K562 (cell line): Measurements from ENCODE around the gene TNFAIP8L1. TPM values are rescaled to one million over a fixed set of nuclear protein-coding genes. Genes with fewer than 3 reads are reported as not detected.
A peak's percentile ranks its signal among the peaks of the same experiment; 100 is the strongest.

Source experiments
- ELF1 ChIP-seq: fragments of 200-800 bp; sonication (Bioruptor generic); IDR thresholded peaks from 2 replicates; pipeline ENCODE4 v1.6.1; 2016; ENCODE audit warnings: missing genetic modification characterization, missing compliant biosample characterization
- FOXK2 ChIP-seq, 2 experiments: fragments of 450-650 bp; IDR thresholded peaks in 1 of 2; conservative IDR thresholded peaks in 1 of 2; 2 replicates each; pipeline ENCODE4 v1.6.1; 2016; ENCODE audit warnings: low read depth in 2 of 2, mild to moderate bottlenecking in 1 of 2
- GATAD2A ChIP-seq: fragments of 450-650 bp; IDR thresholded peaks from 2 replicates; pipeline ENCODE4 v1.6.1; 2017
- KLF13 ChIP-seq: fragments of 450-650 bp; IDR thresholded peaks from 2 replicates; pipeline ENCODE4 v1.6.1; 2016; ENCODE audit warnings: missing genetic modification characterization, low read depth, mild to moderate bottlenecking, missing compliant biosample characterization, moderate library complexity, borderline replicate concordance
- MCM3 ChIP-seq: fragments of 450-650 bp; IDR thresholded peaks from 2 replicates; pipeline ENCODE4 v1.6.1; 2016
- PCBP2 ChIP-seq: fragments of 200-400 bp; formaldehyde crosslinking; IDR thresholded peaks from 2 replicates; pipeline ENCODE4 v1.6.1; 2018; ENCODE audit warnings: low read length, low read depth, mild to moderate bottlenecking, moderate library complexity; ENCODE audit not compliant: poor library complexity, severe bottlenecking
- ZBTB49 ChIP-seq: sonication (generic); formaldehyde crosslinking; IDR thresholded peaks from 2 replicates; pipeline ENCODE4 v1.8.0; 2022; ENCODE audit warnings: missing genetic modification reagents, mild to moderate bottlenecking, borderline replicate concordance
- polyA plus RNA-seq, 8 experiments: library from polyadenylated mRNA; depleted of rRNA in 4 of 8; stranded (reverse) in 5 of 8; unstranded in 3 of 8; fragments of >200 nt; fragmentation: Nextera tagmentation in 2 of 8; fragmentation: Illumina TruSeq in 1 of 8; extraction: Ambion mirVana in 2 of 8; extraction: Trizol in 1 of 8; gene quantifications; 2 replicates each; pipeline versions ENCODE4 v1.2.1 to v1.2.3, GENCODE V29; 2011 to 2014; ENCODE audit warnings: inconsistent platforms in 1 of 8, missing spikeins in 1 of 8
- total RNA-seq, 7 experiments: library from RNA; depleted of rRNA in 6 of 7; stranded (reverse); fragments of >200 nt in 6 of 7; fragmentation: Illumina TruSeq in 2 of 7; extraction: Trizol in 2 of 7; gene quantifications; 2 replicates each; pipeline versions ENCODE4 v1.2.1 to v1.2.3, GENCODE V29; 2011 to 2021; ENCODE audit warnings: low replicate concordance in 1 of 7
- TF ChIP-seq, protein P1 (sequence below), 2 experiments: fragments of 450-650 bp in 1 of 2; sonication (generic) in 1 of 2; formaldehyde crosslinking in 1 of 2; IDR thresholded peaks; 2 replicates each; pipeline versions ENCODE4 v1.7.1 to v1.9.0; 2016 to 2022; ENCODE audit warnings: inconsistent platforms in 1 of 2, mild to moderate bottlenecking in 1 of 2, missing genetic modification reagents in 1 of 2
- TF ChIP-seq, protein P2 (sequence below): IDR thresholded peaks from 2 replicates; pipeline ENCODE4 v1.6.1; 2011; ENCODE audit warnings: borderline replicate concordance, low read depth, mild to moderate bottlenecking, moderate library complexity, low read length; ENCODE audit not compliant: insufficient read depth, poor library complexity, severe bottlenecking
- TF ChIP-seq, protein P3 (sequence below): fragments of 450-650 bp; formaldehyde crosslinking; IDR thresholded peaks from 2 replicates; pipeline ENCODE4 v1.4.0; 2020; ENCODE audit warnings: mild to moderate bottlenecking

TNFAIP8L1 gene
- total and polyA plus RNA-seq, 9 of the 15 experiments (the other 6 are each of a cell fraction or from before 2014, with no cell fraction given): 0.69 to 9.3 (median 4.9) TPM

GRCh38 chr19:4589579-4590410 lies 49.5 kb upstream of the TNFAIP8L1 start (continued):
- TF ChIP-seq, protein P1, sequence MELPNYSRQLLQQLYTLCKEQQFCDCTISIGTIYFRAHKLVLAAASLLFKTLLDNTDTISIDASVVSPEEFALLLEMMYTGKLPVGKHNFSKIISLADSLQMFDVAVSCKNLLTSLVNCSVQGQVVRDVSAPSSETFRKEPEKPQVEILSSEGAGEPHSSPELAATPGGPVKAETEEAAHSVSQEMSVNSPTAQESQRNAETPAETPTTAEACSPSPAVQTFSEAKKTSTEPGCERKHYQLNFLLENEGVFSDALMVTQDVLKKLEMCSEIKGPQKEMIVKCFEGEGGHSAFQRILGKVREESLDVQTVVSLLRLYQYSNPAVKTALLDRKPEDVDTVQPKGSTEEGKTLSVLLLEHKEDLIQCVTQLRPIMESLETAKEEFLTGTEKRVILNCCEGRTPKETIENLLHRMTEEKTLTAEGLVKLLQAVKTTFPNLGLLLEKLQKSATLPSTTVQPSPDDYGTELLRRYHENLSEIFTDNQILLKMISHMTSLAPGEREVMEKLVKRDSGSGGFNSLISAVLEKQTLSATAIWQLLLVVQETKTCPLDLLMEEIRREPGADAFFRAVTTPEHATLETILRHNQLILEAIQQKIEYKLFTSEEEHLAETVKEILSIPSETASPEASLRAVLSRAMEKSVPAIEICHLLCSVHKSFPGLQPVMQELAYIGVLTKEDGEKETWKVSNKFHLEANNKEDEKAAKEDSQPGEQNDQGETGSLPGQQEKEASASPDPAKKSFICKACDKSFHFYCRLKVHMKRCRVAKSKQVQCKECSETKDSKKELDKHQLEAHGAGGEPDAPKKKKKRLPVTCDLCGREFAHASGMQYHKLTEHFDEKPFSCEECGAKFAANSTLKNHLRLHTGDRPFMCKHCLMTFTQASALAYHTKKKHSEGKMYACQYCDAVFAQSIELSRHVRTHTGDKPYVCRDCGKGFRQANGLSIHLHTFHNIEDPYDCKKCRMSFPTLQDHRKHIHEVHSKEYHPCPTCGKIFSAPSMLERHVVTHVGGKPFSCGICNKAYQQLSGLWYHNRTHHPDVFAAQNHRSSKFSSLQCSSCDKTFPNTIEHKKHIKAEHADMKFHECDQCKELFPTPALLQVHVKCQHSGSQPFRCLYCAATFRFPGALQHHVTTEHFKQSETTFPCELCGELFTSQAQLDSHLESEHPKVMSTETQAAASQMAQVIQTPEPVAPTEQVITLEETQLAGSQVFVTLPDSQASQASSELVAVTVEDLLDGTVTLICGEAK (IDR thresholded peaks at IDR 0.05): 0 out of 2 replicates have a peak, but pooled peaks have one; percentile 45
- TF ChIP-seq, protein P1 (CRISPR knock-in tag; IDR thresholded peaks at IDR 0.05): no peak
- no peak for TF ChIP-seq GATAD2A
- no peak for TF ChIP-seq PCBP2
- no peak for TF ChIP-seq MCM3
- 0 out of 2 replicates have a peak, but pooled peaks have one; percentile 17 for TF ChIP-seq ELF1 (tag)
- TF ChIP-seq FOXK2 (conservative IDR thresholded peaks at IDR 0.05 in 1 of 2, IDR thresholded peaks at IDR 0.05 in 1 of 2; ENCODE audit: low read depth in 2 of 2): 0 out of 4 replicates have a peak, but pooled peaks of 1 of the 2 experiments have one; percentile 41
- TF ChIP-seq, protein P2, sequence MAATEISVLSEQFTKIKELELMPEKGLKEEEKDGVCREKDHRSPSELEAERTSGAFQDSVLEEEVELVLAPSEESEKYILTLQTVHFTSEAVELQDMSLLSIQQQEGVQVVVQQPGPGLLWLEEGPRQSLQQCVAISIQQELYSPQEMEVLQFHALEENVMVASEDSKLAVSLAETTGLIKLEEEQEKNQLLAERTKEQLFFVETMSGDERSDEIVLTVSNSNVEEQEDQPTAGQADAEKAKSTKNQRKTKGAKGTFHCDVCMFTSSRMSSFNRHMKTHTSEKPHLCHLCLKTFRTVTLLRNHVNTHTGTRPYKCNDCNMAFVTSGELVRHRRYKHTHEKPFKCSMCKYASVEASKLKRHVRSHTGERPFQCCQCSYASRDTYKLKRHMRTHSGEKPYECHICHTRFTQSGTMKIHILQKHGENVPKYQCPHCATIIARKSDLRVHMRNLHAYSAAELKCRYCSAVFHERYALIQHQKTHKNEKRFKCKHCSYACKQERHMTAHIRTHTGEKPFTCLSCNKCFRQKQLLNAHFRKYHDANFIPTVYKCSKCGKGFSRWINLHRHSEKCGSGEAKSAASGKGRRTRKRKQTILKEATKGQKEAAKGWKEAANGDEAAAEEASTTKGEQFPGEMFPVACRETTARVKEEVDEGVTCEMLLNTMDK: peak; percentile 90
- no peak for TF ChIP-seq KLF13 (tag)
- TF ChIP-seq, protein P3, sequence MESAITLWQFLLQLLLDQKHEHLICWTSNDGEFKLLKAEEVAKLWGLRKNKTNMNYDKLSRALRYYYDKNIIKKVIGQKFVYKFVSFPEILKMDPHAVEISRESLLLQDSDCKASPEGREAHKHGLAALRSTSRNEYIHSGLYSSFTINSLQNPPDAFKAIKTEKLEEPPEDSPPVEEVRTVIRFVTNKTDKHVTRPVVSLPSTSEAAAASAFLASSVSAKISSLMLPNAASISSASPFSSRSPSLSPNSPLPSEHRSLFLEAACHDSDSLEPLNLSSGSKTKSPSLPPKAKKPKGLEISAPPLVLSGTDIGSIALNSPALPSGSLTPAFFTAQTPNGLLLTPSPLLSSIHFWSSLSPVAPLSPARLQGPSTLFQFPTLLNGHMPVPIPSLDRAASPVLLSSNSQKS (CRISPR knock-in tag): no peak
- TF ChIP-seq ZBTB49: no peak
